HepG2 (cell line): ENCODE data around the gene ZNF341. TPM values are rescaled to one million over a fixed set of nuclear protein-coding genes. Genes with fewer than 3 reads are reported as not detected.
A peak's percentile ranks its signal among the peaks of the same experiment; 100 is the strongest.

Source experiments
- BCL6 ChIP-seq: IDR thresholded peaks from 2 replicates; pipeline ENCODE4 v1.6.1; 2016; ENCODE audit warnings: missing genetic modification reagents, missing compliant biosample characterization
- HNF4A ChIP-seq: sonication (generic); formaldehyde crosslinking; IDR thresholded peaks from 2 replicates; pipeline ENCODE4 v1.4.0; 2020; ENCODE audit warnings: missing genetic modification reagents
- KMT2A ChIP-seq: sonication (generic); formaldehyde crosslinking; IDR thresholded peaks from 2 replicates; pipeline ENCODE4 v1.4.0; 2020; ENCODE audit warnings: missing genetic modification reagents
- MED1 ChIP-seq: sonication (generic); formaldehyde crosslinking; IDR thresholded peaks from 2 replicates; pipeline ENCODE4 v1.4.0; 2020; ENCODE audit warnings: missing genetic modification reagents
- POLR2G ChIP-seq: fragments of 200-400 bp; formaldehyde crosslinking; IDR thresholded peaks from 2 replicates; pipeline ENCODE4 v1.6.1; 2018; ENCODE audit warnings: mild to moderate bottlenecking, low read depth, low read length, moderate library complexity
- RBM22 ChIP-seq: fragments of 200-400 bp; formaldehyde crosslinking; optimal IDR thresholded peaks from 2 replicates; pipeline ENCODE3; 2017; ENCODE audit warnings: mild to moderate bottlenecking, low read length, moderate library complexity
- TAF1 ChIP-seq: sonication (generic); formaldehyde crosslinking; IDR thresholded peaks from 2 replicates; pipeline ENCODE4 v1.4.0; 2020; ENCODE audit warnings: missing genetic modification reagents
- YEATS2 ChIP-seq: sonication (generic); formaldehyde crosslinking; IDR thresholded peaks from 2 replicates; pipeline ENCODE4 v1.4.0; 2020; ENCODE audit warnings: missing genetic modification reagents, borderline replicate concordance
- ZNF446 ChIP-seq: sonication (generic); formaldehyde crosslinking; IDR thresholded peaks from 2 replicates; pipeline ENCODE4 v1.5.0; 2020; ENCODE audit warnings: mild to moderate bottlenecking, missing genetic modification reagents
- ZNF598 ChIP-seq: sonication (generic); formaldehyde crosslinking; IDR thresholded peaks from 2 replicates; pipeline ENCODE4 v1.5.1; 2020; ENCODE audit warnings: mild to moderate bottlenecking, missing genetic modification reagents, borderline replicate concordance
- ZNF614 ChIP-seq: IDR thresholded peaks from 2 replicates; pipeline ENCODE4 v1.6.1; 2018; ENCODE audit warnings: missing biosample characterization, missing genetic modification reagents, inconsistent platforms, borderline replicate concordance
- ZNF841 ChIP-seq: sonication (generic); formaldehyde crosslinking; IDR thresholded peaks from 2 replicates; pipeline ENCODE4 v1.8.1; 2023; ENCODE audit warnings: missing genetic modification reagents, borderline replicate concordance
- ZSCAN31 ChIP-seq: sonication (generic); formaldehyde crosslinking; IDR thresholded peaks from 2 replicates; pipeline ENCODE4 v1.5.0; 2020; ENCODE audit warnings: low read depth, mild to moderate bottlenecking, missing genetic modification reagents
- polyA plus RNA-seq, 8 experiments: library from polyadenylated mRNA; depleted of rRNA in 3 of 8; stranded (reverse) in 7 of 8; unstranded in 1 of 8; fragments of >200 nt; fragmentation: Illumina TruSeq in 4 of 8; extraction: Trizol in 4 of 8; gene quantifications; 2 replicates each; pipeline versions ENCODE4 v1.2.1 to v1.2.3, GENCODE V29; 2011 to 2016; ENCODE audit warnings: low read depth in 4 of 8, missing spikeins in 1 of 8, mixed read lengths in 1 of 8; ENCODE audit not compliant: insufficient read depth in 1 of 8
- total RNA-seq, 5 experiments: library from RNA; depleted of rRNA; stranded (reverse); fragments of >200 nt; fragmentation: Illumina TruSeq; extraction: Trizol; gene quantifications; 2 replicates each; pipeline ENCODE4 v1.2.3, GENCODE V29; 2016; ENCODE audit warnings: low read depth in 1 of 5
- TF ChIP-seq, protein P1 (sequence below): sonication (generic); formaldehyde crosslinking; IDR thresholded peaks from 2 replicates; pipeline ENCODE4 v1.5.1; 2020; ENCODE audit warnings: missing genetic modification reagents, mild to moderate bottlenecking, borderline replicate concordance
- TF ChIP-seq, protein P2 (sequence below): IDR thresholded peaks from 2 replicates; pipeline ENCODE4 v1.6.1; 2016; ENCODE audit warnings: low read depth, control low read depth
- TF ChIP-seq, protein P3 (sequence below): IDR thresholded peaks from 2 replicates; pipeline ENCODE4 v1.6.1; 2012; ENCODE audit warnings: low read length, improper control_type of control experiment
- TF ChIP-seq, protein P4 (sequence below): sonication (generic); formaldehyde crosslinking; IDR thresholded peaks from 2 replicates; pipeline ENCODE4 v1.8.1; 2022; ENCODE audit warnings: mild to moderate bottlenecking, missing genetic modification reagents
- TF ChIP-seq, protein P5 (sequence below): sonication (generic); formaldehyde crosslinking; IDR thresholded peaks from 2 replicates; pipeline ENCODE4 v1.4.0; 2020; ENCODE audit warnings: mild to moderate bottlenecking, missing genetic modification reagents

The ZNF341 gene
- total and polyA plus RNA-seq, 2 of the 13 experiments (the other 11 are each of a cell fraction or from before 2014, with no cell fraction given) = 1.1 to 2.2 TPM

- TF ChIP-seq, protein P1, sequence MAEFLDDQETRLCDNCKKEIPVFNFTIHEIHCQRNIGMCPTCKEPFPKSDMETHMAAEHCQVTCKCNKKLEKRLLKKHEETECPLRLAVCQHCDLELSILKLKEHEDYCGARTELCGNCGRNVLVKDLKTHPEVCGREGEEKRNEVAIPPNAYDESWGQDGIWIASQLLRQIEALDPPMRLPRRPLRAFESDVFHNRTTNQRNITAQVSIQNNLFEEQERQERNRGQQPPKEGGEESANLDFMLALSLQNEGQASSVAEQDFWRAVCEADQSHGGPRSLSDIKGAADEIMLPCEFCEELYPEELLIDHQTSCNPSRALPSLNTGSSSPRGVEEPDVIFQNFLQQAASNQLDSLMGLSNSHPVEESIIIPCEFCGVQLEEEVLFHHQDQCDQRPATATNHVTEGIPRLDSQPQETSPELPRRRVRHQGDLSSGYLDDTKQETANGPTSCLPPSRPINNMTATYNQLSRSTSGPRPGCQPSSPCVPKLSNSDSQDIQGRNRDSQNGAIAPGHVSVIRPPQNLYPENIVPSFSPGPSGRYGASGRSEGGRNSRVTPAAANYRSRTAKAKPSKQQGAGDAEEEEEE = 0 out of 2 replicates have a peak, but pooled peaks have one; percentile 29
- peak; percentile 60; the same call in 1 of the 2 replicates for TF ChIP-seq ZNF598 (CRISPR knock-in tag)
- 0 out of 2 replicates have a peak, but pooled peaks have one; percentile 94 for TF ChIP-seq ZNF446 (CRISPR knock-in tag)
- peak; percentile 12; the same call in 1 of the 2 replicates for TF ChIP-seq BCL6 (CRISPR knock-in tag)
- TF ChIP-seq, protein P2, sequence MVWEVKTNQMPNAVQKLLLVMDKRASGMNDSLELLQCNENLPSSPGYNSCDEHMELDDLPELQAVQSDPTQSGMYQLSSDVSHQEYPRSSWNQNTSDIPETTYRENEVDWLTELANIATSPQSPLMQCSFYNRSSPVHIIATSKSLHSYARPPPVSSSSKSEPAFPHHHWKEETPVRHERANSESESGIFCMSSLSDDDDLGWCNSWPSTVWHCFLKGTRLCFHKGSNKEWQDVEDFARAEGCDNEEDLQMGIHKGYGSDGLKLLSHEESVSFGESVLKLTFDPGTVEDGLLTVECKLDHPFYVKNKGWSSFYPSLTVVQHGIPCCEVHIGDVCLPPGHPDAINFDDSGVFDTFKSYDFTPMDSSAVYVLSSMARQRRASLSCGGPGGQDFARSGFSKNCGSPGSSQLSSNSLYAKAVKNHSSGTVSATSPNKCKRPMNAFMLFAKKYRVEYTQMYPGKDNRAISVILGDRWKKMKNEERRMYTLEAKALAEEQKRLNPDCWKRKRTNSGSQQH (CRISPR knock-in tag) = no peak
- TF ChIP-seq KMT2A (CRISPR knock-in tag) = peak; percentile 56
- TF ChIP-seq ZNF841 = peak; percentile 11; the same call in 1 of the 2 replicates
- TF ChIP-seq, protein P3, sequence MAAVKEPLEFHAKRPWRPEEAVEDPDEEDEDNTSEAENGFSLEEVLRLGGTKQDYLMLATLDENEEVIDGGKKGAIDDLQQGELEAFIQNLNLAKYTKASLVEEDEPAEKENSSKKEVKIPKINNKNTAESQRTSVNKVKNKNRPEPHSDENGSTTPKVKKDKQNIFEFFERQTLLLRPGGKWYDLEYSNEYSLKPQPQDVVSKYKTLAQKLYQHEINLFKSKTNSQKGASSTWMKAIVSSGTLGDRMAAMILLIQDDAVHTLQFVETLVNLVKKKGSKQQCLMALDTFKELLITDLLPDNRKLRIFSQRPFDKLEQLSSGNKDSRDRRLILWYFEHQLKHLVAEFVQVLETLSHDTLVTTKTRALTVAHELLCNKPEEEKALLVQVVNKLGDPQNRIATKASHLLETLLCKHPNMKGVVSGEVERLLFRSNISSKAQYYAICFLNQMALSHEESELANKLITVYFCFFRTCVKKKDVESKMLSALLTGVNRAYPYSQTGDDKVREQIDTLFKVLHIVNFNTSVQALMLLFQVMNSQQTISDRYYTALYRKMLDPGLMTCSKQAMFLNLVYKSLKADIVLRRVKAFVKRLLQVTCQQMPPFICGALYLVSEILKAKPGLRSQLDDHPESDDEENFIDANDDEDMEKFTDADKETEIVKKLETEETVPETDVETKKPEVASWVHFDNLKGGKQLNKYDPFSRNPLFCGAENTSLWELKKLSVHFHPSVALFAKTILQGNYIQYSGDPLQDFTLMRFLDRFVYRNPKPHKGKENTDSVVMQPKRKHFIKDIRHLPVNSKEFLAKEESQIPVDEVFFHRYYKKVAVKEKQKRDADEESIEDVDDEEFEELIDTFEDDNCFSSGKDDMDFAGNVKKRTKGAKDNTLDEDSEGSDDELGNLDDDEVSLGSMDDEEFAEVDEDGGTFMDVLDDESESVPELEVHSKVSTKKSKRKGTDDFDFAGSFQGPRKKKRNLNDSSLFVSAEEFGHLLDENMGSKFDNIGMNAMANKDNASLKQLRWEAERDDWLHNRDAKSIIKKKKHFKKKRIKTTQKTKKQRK = no peak
- TF ChIP-seq YEATS2 (CRISPR knock-in tag) = peak; percentile 11; the same call in 1 of the 2 replicates
- TF ChIP-seq HNF4A (CRISPR knock-in tag) = no peak; the same call in 1 of the 2 replicates
- TF ChIP-seq, protein P4, sequence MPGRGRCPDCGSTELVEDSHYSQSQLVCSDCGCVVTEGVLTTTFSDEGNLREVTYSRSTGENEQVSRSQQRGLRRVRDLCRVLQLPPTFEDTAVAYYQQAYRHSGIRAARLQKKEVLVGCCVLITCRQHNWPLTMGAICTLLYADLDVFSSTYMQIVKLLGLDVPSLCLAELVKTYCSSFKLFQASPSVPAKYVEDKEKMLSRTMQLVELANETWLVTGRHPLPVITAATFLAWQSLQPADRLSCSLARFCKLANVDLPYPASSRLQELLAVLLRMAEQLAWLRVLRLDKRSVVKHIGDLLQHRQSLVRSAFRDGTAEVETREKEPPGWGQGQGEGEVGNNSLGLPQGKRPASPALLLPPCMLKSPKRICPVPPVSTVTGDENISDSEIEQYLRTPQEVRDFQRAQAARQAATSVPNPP (CRISPR knock-in tag) = peak; percentile 95
- TF ChIP-seq RBM22 = no peak
- TF ChIP-seq ZNF614 = peak; percentile 8; the same call in 1 of the 2 replicates
- TF ChIP-seq TAF1 (CRISPR knock-in tag) = peak; percentile 50
- TF ChIP-seq POLR2G = peak; percentile 86
- peak; percentile 93 for TF ChIP-seq ZSCAN31 (CRISPR knock-in tag)
- peak; percentile 86 for TF ChIP-seq MED1 (CRISPR knock-in tag)
- TF ChIP-seq, protein P5, sequence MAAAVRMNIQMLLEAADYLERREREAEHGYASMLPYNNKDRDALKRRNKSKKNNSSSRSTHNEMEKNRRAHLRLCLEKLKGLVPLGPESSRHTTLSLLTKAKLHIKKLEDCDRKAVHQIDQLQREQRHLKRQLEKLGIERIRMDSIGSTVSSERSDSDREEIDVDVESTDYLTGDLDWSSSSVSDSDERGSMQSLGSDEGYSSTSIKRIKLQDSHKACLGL (CRISPR knock-in tag) = peak; percentile 85
These were observed 572 bp downstream of the ZNF341 start (continued) for GRCh38 chr20:33732166-33732970.
